SU-DHL-6 (cell line): ENCODE data around the gene RPL3.

Experiments
- EZH2phosphoT487 ChIP-seq: fragments of 200-600 bp; sonication (generic), shearing (Covaris generic); conservative IDR thresholded peaks from 2 replicates; pipeline ENCODE4 v1.6.1; 2018; ENCODE audit warnings: mild to moderate bottlenecking, antibody characterized with exemption, low read length, moderate library complexity, mixed read lengths
- TF ChIP-seq, protein P1 (sequence below): fragments of 200-600 bp; sonication (generic); IDR thresholded peaks from one replicate; pipeline ENCODE4 v1.5.1; 2017; ENCODE audit warnings: antibody characterized with exemption, mild to moderate bottlenecking, low read length, moderate library complexity; ENCODE audit not compliant: insufficient read depth, poor library complexity, severe bottlenecking

DNA sequence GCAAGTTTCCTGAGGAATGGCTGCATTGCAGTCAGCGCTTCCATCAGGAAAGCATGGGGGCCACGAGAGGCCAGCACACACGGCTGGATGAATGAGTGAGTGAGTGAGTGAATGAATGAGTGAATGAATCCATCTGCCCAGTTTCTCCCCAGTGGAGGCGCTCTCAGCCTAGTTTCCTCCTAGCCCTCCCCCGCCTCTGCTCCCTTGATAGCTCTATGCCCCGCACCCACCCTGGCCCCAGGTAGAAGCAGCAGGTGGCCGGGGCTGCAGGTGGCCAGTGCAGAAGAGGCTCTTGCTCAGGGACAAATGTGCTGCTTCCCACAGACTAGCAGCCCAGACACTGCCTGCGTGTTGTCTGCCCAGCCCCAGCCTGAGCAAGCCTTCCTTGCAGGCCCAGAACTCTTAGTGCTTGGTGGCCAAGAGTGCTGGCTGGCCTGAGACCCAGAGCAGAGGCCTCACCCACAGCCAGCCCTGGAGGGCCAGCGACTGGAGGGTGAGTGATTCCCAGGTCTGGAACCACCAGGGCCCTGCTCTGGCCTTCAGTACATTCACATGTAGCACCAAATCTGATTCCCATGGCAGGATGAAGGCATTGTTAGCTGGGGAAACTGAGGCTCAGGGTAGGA is 43.5 kb downstream of the RPL3 start:
- TF ChIP-seq, protein P1, sequence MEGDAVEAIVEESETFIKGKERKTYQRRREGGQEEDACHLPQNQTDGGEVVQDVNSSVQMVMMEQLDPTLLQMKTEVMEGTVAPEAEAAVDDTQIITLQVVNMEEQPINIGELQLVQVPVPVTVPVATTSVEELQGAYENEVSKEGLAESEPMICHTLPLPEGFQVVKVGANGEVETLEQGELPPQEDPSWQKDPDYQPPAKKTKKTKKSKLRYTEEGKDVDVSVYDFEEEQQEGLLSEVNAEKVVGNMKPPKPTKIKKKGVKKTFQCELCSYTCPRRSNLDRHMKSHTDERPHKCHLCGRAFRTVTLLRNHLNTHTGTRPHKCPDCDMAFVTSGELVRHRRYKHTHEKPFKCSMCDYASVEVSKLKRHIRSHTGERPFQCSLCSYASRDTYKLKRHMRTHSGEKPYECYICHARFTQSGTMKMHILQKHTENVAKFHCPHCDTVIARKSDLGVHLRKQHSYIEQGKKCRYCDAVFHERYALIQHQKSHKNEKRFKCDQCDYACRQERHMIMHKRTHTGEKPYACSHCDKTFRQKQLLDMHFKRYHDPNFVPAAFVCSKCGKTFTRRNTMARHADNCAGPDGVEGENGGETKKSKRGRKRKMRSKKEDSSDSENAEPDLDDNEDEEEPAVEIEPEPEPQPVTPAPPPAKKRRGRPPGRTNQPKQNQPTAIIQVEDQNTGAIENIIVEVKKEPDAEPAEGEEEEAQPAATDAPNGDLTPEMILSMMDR = no peak
- TF ChIP-seq EZH2phosphoT487 = no peak
